ENCODE measurements around the gene WRAP73. TPM values are rescaled to one million over a fixed set of nuclear protein-coding genes. Genes with fewer than 3 reads are reported as not detected.
A peak's percentile ranks its signal among the peaks of the same experiment; 100 is the strongest.

Gene WRAP73
- total and polyA plus RNA-seq, 2 experiments from 2014 or later, result 22.6 to 43.3 TPM

- H3F3A ChIP-seq (replicated peaks; ENCODE audit: low read depth), result 0 out of 2 replicates have a peak, but pooled peaks cover 3% of the 10 kb centered on the region
- no peaks in the 10 kb centered on the region for H3K79me2 ChIP-seq (replicated peaks; ENCODE audit: insufficient read depth)
- H2AFZ ChIP-seq, result no peak overlapping the region
- H3K27ac Mint-ChIP-seq, result peak overlapping the region; percentile 50; the same call in 1 of the 2 replicates
- TF ChIP-seq ZNF331 (CRISPR knock-in tag; IDR thresholded peaks at IDR 0.05; ENCODE audit: low read depth) (no peak), POLR2AphosphoS5 (IDR thresholded peaks at IDR 0.05; ENCODE audit: low read depth) (no peak), JUNB (IDR thresholded peaks at IDR 0.05; ENCODE audit: unreplicated experiment) (no peak), ZNF462 (CRISPR knock-in tag; IDR thresholded peaks at IDR 0.05) (no peak), EZH2 (IDR thresholded peaks at IDR 0.05; ENCODE audit: low read depth, unreplicated experiment) (no peak), CTCF (conservative IDR thresholded peaks at IDR 0.05; ENCODE audit: low read depth in 2 of 2) (no peak), NANOG (IDR thresholded peaks at IDR 0.05; ENCODE audit: borderline replicate concordance) (no peak), ZNF114 (CRISPR knock-in tag; IDR thresholded peaks at IDR 0.05) (no peak), STAT1 (IDR thresholded peaks at IDR 0.05; ENCODE audit: unreplicated experiment) (no peak), CREB1 (CRISPR knock-in tag; IDR thresholded peaks at IDR 0.05; ENCODE audit: low read depth) (no peak), EZH2phosphoT487 (IDR thresholded peaks at IDR 0.05; ENCODE audit: unreplicated experiment) (no peak), REST (IDR thresholded peaks at IDR 0.05; ENCODE audit: unreplicated experiment) (no peak), ETS1 (IDR thresholded peaks at IDR 0.05) (no peak)
- DNase-seq (ENCODE audit: low spot score) (no peak), ATAC-seq (no peak)
- no peaks in the 10 kb centered on the region; the same call in 2 of the 3 replicates for H3K36me3 Mint-ChIP-seq (ENCODE audit: low read depth)
- H3K4me2 ChIP-seq, result no peak overlapping the region
- H3K27me3 ChIP-seq (ENCODE audit: insufficient read depth), result no peaks in the 10 kb centered on the region
- no peaks in the 10 kb centered on the region for H4K20me1 ChIP-seq (replicated peaks; ENCODE audit: insufficient read depth)
- H3K9me3 Mint-ChIP-seq, result no peaks in the 10 kb centered on the region
- peaks cover 20% of the 10 kb centered on the region; the same call in 1 of the 2 replicates for H3K4me1 ChIP-seq (ENCODE audit: insufficient read depth)
- H3K4me3 Mint-ChIP-seq, result no peak overlapping the region
- peaks cover 4% of the 10 kb centered on the region for H3K27me3 Mint-ChIP-seq (ENCODE audit: insufficient read depth, low read depth, poor library complexity)
- H3K27ac ChIP-seq (ENCODE audit: low read depth), result no peak overlapping the region
- no peaks in the 10 kb centered on the region for H3K9me2 ChIP-seq (ENCODE audit: insufficient read depth)
- H3K4me1 Mint-ChIP-seq, result peaks cover 27% of the 10 kb centered on the region
- no peaks in the 10 kb centered on the region for H3K36me3 ChIP-seq (ENCODE audit: insufficient read depth)
- no peak overlapping the region for H3K4me3 ChIP-seq
Observed at GRCh38 chr1:3596663-3597598, 53.0 kb downstream of the WRAP73 start.

All from GM23338 (cell line).